BJ (cell line): ENCODE results near the gene SIMC1. TPM values are rescaled to one million over a fixed set of nuclear protein-coding genes. Genes with fewer than 3 reads are reported as not detected.
"Not testable (repeated sequence)": the region's sequence is repeated elsewhere in the genome, so short reads cannot be mapped to it uniquely, and the experiment has no call there.

Source experiments
- CTCF ChIA-PET: fragments of 350-600 bp; formaldehyde crosslinking; extraction: SDS; loops from one replicate; lab custom pipeline; 2021; ENCODE audit warnings: antibody characterized with exemption, inconsistent platforms; lab: Yijun Ruan, JAX
- POLR2A ChIA-PET: fragments of 300-600 bp; sonication (Branson Sonifier 250); formaldehyde crosslinking; extraction: SDS; loops from one replicate; lab custom pipeline; 2021; ENCODE audit warnings: antibody characterized with exemption; lab: Charles Lee
- DNase-seq: peaks from one replicate; pipeline ENCODE4 v3.0.0-alpha.2; 2011; ENCODE audit warnings: low read depth
- H3K27me3 ChIP-seq: 2 replicates; pipeline ENCODE4 v1.6.0; 2011; ENCODE audit warnings: low read length; ENCODE audit not compliant: control insufficient read depth, insufficient read depth
- H3K36me3 ChIP-seq: 2 replicates; pipeline ENCODE4 v1.5.1; 2011; ENCODE audit warnings: low read length; ENCODE audit not compliant: control insufficient read depth, insufficient read depth
- H3K4me3 ChIP-seq: 2 replicates; pipeline ENCODE4 v1.5.1; 2011; ENCODE audit warnings: low read depth, mild to moderate bottlenecking, control low read depth, low read length
- CTCF ChIP-seq: IDR thresholded peaks from 2 replicates; pipeline ENCODE4 v1.5.1; 2011; ENCODE audit warnings: low read depth, mild to moderate bottlenecking, control low read depth, inconsistent platforms, low read length, moderate library complexity; ENCODE audit not compliant: insufficient read depth
- polyA plus RNA-seq: library from polyadenylated mRNA; depleted of rRNA; stranded (reverse); fragments of >200 nt; gene quantifications from 2 replicates; pipeline ENCODE4 v1.2.3, GENCODE V29; 2011

SIMC1 gene
- polyA plus RNA-seq, 1 experiment = 8.0 TPM

- H3K4me3 ChIP-seq, H3K27me3 ChIP-seq, POLR2A ChIA-PET, CTCF ChIA-PET, H3K36me3 ChIP-seq, DNase-seq: not testable (repeated sequence)
Measured at GRCh38 chr5:176266448-176266847, 28.2 kb downstream of the SIMC1 start.

GRCh38 chr5:176289018-176289417 is 50.8 kb downstream of the SIMC1 start:
- CTCF ChIA-PET, H3K27me3 ChIP-seq, POLR2A ChIA-PET, DNase-seq, H3K4me3 ChIP-seq, H3K36me3 ChIP-seq: not testable (repeated sequence)

GRCh38 chr5:176290057-176290840 is 52.0 kb downstream of the SIMC1 start:
- H3K36me3 ChIP-seq, POLR2A ChIA-PET, H3K27me3 ChIP-seq, CTCF ChIA-PET, DNase-seq, H3K4me3 ChIP-seq: not testable (repeated sequence)

GRCh38 chr5:176305356-176305755 is 67.1 kb downstream of the SIMC1 start:
- CTCF ChIA-PET, H3K27me3 ChIP-seq, POLR2A ChIA-PET: not testable (repeated sequence)

GRCh38 chr5:176317534-176318374 is 79.5 kb downstream of the SIMC1 start:
- H3K4me3 ChIP-seq = no peak overlapping the region
- DNase-seq = no peak
- POLR2A ChIA-PET = no interaction called here
- CTCF ChIA-PET = no interaction called here
- H3K27me3 ChIP-seq = no peaks in the 10 kb centered on the region
- H3K36me3 ChIP-seq = peaks cover 4% of the 10 kb centered on the region
- TF ChIP-seq CTCF = no peak

More at GRCh38 chr5:176305356-176305755, 67.1 kb downstream of the SIMC1 start:
- DNase-seq, H3K36me3 ChIP-seq, H3K4me3 ChIP-seq: not testable (repeated sequence)

- Histone ChIP-seq H3K36me3 (peaks cover 2% of the 10 kb centered on the region), H3K4me3 (no peak overlapping the region), H3K27me3 (no peaks in the 10 kb centered on the region)
- ChIA-PET POLR2A (no interaction called here), CTCF (interaction anchor here (0.6 to 1.3 kb wide), 6 partner anchors 10 to 590 kb away, joined by 3 to 4 read pairs (median 3); partner anchors contain the start of gene CDHR2)
- no peak for DNase-seq
- TF ChIP-seq CTCF = peak; percentile 19; the same call in 1 of the 2 replicates
Measured at GRCh38 chr5:176319827-176320554, 81.8 kb downstream of the SIMC1 start.

GRCh38 chr5:176320577-176320976 is 82.4 kb downstream of the SIMC1 start:
- Histone ChIP-seq H3K27me3 (no peaks in the 10 kb centered on the region), H3K36me3 (peaks cover 2% of the 10 kb centered on the region), H3K4me3 (no peak overlapping the region)
- CTCF ChIA-PET = interaction anchor here (0.6 to 1.2 kb wide), 2 partner anchors 31 to 35 kb away, joined by 3 read pairs; no protein-coding TSS in a partner anchor
- no peak for DNase-seq
- POLR2A ChIA-PET = no interaction called here
- TF ChIP-seq CTCF = no peak
